ENCODE results near the gene TALDO1. TPM values are rescaled to one million over a fixed set of nuclear protein-coding genes. Genes with fewer than 3 reads are reported as not detected.
A peak's percentile ranks its signal among the peaks of the same experiment; 100 is the strongest.

Gene TALDO1
- total RNA-seq, 1 experiment from 2014 or later, result 314 TPM

DNA sequence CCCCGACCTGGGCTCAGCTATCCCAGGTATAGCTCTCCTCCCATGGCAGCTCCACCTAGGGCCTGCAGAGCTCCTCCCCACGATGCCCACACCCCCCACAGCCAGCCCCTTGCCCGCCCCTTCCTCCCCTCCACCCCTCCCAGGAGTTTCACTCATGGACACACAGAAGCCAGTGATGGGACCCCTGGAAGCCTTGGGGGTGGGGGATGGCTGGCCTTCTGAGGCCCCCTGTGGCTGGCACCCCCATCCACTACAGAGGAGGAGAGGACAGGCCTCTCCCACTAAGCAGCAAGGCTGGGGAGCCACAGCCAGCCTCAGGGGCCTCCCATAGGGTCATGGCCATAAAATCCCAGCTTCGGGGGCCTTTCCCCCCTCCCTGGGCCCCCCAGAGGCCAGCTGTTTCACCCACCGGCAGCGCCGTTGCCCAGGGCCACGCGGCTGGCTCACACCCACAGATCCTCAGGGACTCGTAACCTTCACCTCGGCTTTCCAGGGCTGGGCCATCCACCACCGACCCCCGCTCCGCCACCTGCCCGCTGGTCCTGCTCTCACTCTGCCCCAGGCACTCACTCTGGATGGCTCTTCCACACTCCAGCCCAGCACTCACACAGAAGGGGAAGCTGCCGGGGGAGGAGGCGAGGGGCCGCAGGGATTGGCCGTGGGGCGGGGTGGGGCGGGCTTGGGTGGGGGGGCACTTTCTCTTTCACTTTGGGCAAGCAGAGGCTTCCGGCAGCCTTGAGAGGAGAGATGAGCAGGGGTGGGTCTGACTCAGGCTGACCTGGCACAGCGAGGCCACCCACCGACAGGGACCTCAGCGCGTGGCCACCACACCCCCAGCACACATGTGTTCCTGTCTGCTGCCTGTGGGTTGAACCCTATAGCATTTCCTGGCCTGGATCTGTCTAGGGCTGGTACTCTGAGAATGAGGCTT, 48.6 kb downstream of the TALDO1 start:
- Mint-ChIP-seq H3K27me3 (ENCODE audit: low read depth) (no peaks in the 10 kb centered on the region), H3K4me1 (peaks cover 16% of the 10 kb centered on the region), H3K27ac (no peak overlapping the region), H3K36me3 (no peaks in the 10 kb centered on the region), H3K4me3 (no peak overlapping the region), H3K9me3 (no peaks in the 10 kb centered on the region)
- CTCF ChIA-PET, result interaction anchor here (0.9 to 2.1 kb wide), 3 partner anchors 8 to 12 kb away, joined by 5 to 13 read pairs (median 7); no protein-coding TSS in a partner anchor
- POLR2A ChIA-PET, result interaction anchor here (0.5 to 1.7 kb wide), 4 partner anchors 12 to 100 kb away, joined by 4 to 8 read pairs (median 5); partner anchors contain the start of genes RPLP2 and TMEM80
- ATAC-seq, result peak; percentile 2; the same call in 1 of the 2 replicates
- TF ChIP-seq, protein P1, sequence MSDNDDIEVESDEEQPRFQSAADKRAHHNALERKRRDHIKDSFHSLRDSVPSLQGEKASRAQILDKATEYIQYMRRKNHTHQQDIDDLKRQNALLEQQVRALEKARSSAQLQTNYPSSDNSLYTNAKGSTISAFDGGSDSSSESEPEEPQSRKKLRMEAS (CRISPR knock-in tag; IDR thresholded peaks at IDR 0.05), result no peak
- no peak for TF ChIP-seq ATF1 (CRISPR knock-in tag; IDR thresholded peaks at IDR 0.05)
- TF ChIP-seq ZBTB21 (CRISPR knock-in tag; IDR thresholded peaks at IDR 0.05; ENCODE audit: borderline replicate concordance), result no peak
- no peak for TF ChIP-seq ZNF121 (CRISPR knock-in tag; IDR thresholded peaks at IDR 0.05)
- TF ChIP-seq, protein P2, sequence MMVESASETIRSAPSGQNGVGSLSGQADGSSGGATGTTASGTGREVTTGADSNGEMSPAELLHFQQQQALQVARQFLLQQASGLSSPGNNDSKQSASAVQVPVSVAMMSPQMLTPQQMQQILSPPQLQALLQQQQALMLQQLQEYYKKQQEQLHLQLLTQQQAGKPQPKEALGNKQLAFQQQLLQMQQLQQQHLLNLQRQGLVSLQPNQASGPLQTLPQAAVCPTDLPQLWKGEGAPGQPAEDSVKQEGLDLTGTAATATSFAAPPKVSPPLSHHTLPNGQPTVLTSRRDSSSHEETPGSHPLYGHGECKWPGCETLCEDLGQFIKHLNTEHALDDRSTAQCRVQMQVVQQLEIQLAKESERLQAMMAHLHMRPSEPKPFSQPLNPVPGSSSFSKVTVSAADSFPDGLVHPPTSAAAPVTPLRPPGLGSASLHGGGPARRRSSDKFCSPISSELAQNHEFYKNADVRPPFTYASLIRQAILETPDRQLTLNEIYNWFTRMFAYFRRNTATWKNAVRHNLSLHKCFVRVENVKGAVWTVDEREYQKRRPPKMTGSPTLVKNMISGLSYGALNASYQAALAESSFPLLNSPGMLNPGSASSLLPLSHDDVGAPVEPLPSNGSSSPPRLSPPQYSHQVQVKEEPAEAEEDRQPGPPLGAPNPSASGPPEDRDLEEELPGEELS (CRISPR knock-in tag; IDR thresholded peaks at IDR 0.05), result no peak
- TF ChIP-seq, protein P3, sequence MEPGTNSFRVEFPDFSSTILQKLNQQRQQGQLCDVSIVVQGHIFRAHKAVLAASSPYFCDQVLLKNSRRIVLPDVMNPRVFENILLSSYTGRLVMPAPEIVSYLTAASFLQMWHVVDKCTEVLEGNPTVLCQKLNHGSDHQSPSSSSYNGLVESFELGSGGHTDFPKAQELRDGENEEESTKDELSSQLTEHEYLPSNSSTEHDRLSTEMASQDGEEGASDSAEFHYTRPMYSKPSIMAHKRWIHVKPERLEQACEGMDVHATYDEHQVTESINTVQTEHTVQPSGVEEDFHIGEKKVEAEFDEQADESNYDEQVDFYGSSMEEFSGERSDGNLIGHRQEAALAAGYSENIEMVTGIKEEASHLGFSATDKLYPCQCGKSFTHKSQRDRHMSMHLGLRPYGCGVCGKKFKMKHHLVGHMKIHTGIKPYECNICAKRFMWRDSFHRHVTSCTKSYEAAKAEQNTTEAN (CRISPR knock-in tag; IDR thresholded peaks at IDR 0.05), result no peak
- no peak for TF ChIP-seq ZNF396 (CRISPR knock-in tag; IDR thresholded peaks at IDR 0.05; ENCODE audit: borderline replicate concordance)
- TF ChIP-seq, protein P4, sequence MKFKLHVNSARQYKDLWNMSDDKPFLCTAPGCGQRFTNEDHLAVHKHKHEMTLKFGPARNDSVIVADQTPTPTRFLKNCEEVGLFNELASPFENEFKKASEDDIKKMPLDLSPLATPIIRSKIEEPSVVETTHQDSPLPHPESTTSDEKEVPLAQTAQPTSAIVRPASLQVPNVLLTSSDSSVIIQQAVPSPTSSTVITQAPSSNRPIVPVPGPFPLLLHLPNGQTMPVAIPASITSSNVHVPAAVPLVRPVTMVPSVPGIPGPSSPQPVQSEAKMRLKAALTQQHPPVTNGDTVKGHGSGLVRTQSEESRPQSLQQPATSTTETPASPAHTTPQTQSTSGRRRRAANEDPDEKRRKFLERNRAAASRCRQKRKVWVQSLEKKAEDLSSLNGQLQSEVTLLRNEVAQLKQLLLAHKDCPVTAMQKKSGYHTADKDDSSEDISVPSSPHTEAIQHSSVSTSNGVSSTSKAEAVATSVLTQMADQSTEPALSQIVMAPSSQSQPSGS (CRISPR knock-in tag; IDR thresholded peaks at IDR 0.05; ENCODE audit: borderline replicate concordance, low read depth), result no peak
- no peak for TF ChIP-seq CREM (CRISPR knock-in tag; IDR thresholded peaks at IDR 0.05)
- no peak for TF ChIP-seq ZNF423 (CRISPR knock-in tag; IDR thresholded peaks at IDR 0.05)
- TF ChIP-seq NFYB (CRISPR knock-in tag; conservative IDR thresholded peaks at IDR 0.05; ENCODE audit: low read depth), result no peak
- no peak for TF ChIP-seq ZNF219 (CRISPR knock-in tag; IDR thresholded peaks at IDR 0.05; ENCODE audit: borderline replicate concordance)
- no peak for TF ChIP-seq SMAD3 (CRISPR knock-in tag; IDR thresholded peaks at IDR 0.05; ENCODE audit: borderline replicate concordance)
- TF ChIP-seq, protein P5, sequence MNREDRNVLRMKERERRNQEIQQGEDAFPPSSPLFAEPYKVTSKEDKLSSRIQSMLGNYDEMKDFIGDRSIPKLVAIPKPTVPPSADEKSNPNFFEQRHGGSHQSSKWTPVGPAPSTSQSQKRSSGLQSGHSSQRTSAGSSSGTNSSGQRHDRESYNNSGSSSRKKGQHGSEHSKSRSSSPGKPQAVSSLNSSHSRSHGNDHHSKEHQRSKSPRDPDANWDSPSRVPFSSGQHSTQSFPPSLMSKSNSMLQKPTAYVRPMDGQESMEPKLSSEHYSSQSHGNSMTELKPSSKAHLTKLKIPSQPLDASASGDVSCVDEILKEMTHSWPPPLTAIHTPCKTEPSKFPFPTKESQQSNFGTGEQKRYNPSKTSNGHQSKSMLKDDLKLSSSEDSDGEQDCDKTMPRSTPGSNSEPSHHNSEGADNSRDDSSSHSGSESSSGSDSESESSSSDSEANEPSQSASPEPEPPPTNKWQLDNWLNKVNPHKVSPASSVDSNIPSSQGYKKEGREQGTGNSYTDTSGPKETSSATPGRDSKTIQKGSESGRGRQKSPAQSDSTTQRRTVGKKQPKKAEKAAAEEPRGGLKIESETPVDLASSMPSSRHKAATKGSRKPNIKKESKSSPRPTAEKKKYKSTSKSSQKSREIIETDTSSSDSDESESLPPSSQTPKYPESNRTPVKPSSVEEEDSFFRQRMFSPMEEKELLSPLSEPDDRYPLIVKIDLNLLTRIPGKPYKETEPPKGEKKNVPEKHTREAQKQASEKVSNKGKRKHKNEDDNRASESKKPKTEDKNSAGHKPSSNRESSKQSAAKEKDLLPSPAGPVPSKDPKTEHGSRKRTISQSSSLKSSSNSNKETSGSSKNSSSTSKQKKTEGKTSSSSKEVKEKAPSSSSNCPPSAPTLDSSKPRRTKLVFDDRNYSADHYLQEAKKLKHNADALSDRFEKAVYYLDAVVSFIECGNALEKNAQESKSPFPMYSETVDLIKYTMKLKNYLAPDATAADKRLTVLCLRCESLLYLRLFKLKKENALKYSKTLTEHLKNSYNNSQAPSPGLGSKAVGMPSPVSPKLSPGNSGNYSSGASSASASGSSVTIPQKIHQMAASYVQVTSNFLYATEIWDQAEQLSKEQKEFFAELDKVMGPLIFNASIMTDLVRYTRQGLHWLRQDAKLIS (CRISPR knock-in tag; IDR thresholded peaks at IDR 0.05; ENCODE audit: borderline replicate concordance), result no peak
- TF ChIP-seq SOX15 (CRISPR knock-in tag; IDR thresholded peaks at IDR 0.05), result no peak
- TF ChIP-seq, protein P6, sequence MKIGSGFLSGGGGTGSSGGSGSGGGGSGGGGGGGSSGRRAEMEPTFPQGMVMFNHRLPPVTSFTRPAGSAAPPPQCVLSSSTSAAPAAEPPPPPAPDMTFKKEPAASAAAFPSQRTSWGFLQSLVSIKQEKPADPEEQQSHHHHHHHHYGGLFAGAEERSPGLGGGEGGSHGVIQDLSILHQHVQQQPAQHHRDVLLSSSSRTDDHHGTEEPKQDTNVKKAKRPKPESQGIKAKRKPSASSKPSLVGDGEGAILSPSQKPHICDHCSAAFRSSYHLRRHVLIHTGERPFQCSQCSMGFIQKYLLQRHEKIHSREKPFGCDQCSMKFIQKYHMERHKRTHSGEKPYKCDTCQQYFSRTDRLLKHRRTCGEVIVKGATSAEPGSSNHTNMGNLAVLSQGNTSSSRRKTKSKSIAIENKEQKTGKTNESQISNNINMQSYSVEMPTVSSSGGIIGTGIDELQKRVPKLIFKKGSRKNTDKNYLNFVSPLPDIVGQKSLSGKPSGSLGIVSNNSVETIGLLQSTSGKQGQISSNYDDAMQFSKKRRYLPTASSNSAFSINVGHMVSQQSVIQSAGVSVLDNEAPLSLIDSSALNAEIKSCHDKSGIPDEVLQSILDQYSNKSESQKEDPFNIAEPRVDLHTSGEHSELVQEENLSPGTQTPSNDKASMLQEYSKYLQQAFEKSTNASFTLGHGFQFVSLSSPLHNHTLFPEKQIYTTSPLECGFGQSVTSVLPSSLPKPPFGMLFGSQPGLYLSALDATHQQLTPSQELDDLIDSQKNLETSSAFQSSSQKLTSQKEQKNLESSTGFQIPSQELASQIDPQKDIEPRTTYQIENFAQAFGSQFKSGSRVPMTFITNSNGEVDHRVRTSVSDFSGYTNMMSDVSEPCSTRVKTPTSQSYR (CRISPR knock-in tag; IDR thresholded peaks at IDR 0.05), result no peak
- no peak for TF ChIP-seq NR3C1 (CRISPR knock-in tag; conservative IDR thresholded peaks at IDR 0.05; ENCODE audit: low read depth)
- TF ChIP-seq GABPB1 (CRISPR knock-in tag; IDR thresholded peaks at IDR 0.05), result no peak
- no peak for TF ChIP-seq SP1 (CRISPR knock-in tag; conservative IDR thresholded peaks at IDR 0.05)
- TF ChIP-seq, protein P7, sequence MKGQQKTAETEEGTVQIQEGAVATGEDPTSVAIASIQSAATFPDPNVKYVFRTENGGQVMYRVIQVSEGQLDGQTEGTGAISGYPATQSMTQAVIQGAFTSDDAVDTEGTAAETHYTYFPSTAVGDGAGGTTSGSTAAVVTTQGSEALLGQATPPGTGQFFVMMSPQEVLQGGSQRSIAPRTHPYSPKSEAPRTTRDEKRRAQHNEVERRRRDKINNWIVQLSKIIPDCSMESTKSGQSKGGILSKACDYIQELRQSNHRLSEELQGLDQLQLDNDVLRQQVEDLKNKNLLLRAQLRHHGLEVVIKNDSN (CRISPR knock-in tag; IDR thresholded peaks at IDR 0.05), result no peak
- DNase-seq (ENCODE audit: low spot score), result no peak

Data from WTC11 (cell line).